Left lung (tissue), 10 donors: ENCODE measurements around the gene C11orf68. TPM values are rescaled to one million over a fixed set of nuclear protein-coding genes. Genes with fewer than 3 reads are reported as not detected.
A peak's percentile ranks its signal among the peaks of the same experiment; 100 is the strongest.

ENCODE experiments used
- ATAC-seq: fragments of 200-7000 bp; cut with Tn5 transposase; one replicate; pipeline ENCODE4 v1.9.1; 2020; ENCODE audit warnings: moderate library complexity
- DNase-seq, 4 donors: peaks; one replicate each; pipeline ENCODE4 v3.0.0-alpha.2; 2013 to 2020
- H3K27ac ChIP-seq, 2 donors: fragments of 200-600 bp; sonication (generic) in 1 of 2; one replicate each; pipeline versions ENCODE4 v1.5.0 to v1.8.0; 2020 to 2021
- H3K27me3 ChIP-seq, 2 donors: fragments of 200-600 bp; sonication (generic) in 1 of 2; one replicate each; pipeline versions ENCODE4 v1.5.0 to v1.8.0; 2020 to 2021
- H3K36me3 ChIP-seq, 2 donors: fragments of 200-600 bp; sonication (generic) in 1 of 2; one replicate each; pipeline versions ENCODE4 v1.5.0 to v1.8.0; 2020 to 2021
- H3K4me1 ChIP-seq, 2 donors: fragments of 200-600 bp; one replicate each; pipeline ENCODE4 v1.8.0; 2021
- H3K4me3 ChIP-seq, 2 donors: fragments of 200-600 bp; sonication (generic) in 1 of 2; one replicate each; pipeline versions ENCODE4 v1.5.0 to v1.8.0; 2020 to 2021; ENCODE audit warnings: mild to moderate bottlenecking in 1 of 2
- H3K9me3 ChIP-seq, 2 donors: fragments of 200-600 bp; sonication (generic) in 1 of 2; one replicate each; pipeline versions ENCODE4 v1.5.0 to v1.8.0; 2020 to 2021
- CTCF ChIP-seq, 2 donors: fragments of 200-600 bp; sonication (generic) in 1 of 2; IDR thresholded peaks; one replicate each; pipeline versions ENCODE4 v1.5.0 to v1.8.0; 2021; ENCODE audit warnings: antibody characterized with exemption in 2 of 2
- intact Hi-C, 2 donors: fragments of 100-400 bp; cut with DNase I; formaldehyde crosslinking; loops; one replicate each; pipeline versions ENCODE4 v1.11.2 to v1.14.2; 2022
- polyA plus RNA-seq, 6 donors: library from polyadenylated mRNA; unstranded; fragments of 120-200 nt; gene quantifications; one replicate each; pipeline ENCODE4 v1.2.1, GENCODE V29; 2013; ENCODE audit not compliant: insufficient read length in 6 of 6
- total RNA-seq, 2 donors: library from RNA; stranded (reverse); fragmentation: NEBNext Ultra II Directional; extraction: Animal tissue kit (Norgen Biotek cat#: 25700); gene quantifications; one replicate each; pipeline ENCODE4 v1.2.1, GENCODE V29; 2021
- donor health status: DM: no; HTN: yes; CAD: no.
- donor health status: DM: no; HTN: no; CAD: no.

Gene C11orf68
- total and polyA plus RNA-seq, 8 donors, result 29.6 to 36.9 (median 34.2) TPM

- DNase-seq (peak in 1 of 4 donors; percentile 20), ATAC-seq (no peak)
- Histone ChIP-seq H3K36me3 (peaks cover 0 to 49% of the 10 kb centered on the region in 2 donors), H3K4me1 (peaks cover 14 to 51% of the 10 kb centered on the region in 2 donors), H3K4me3 (no peak overlapping the region), H3K9me3 (no peaks in the 10 kb centered on the region), H3K27me3 (no peaks in the 10 kb centered on the region), H3K27ac (no peak overlapping the region)
- no peak for TF ChIP-seq CTCF (IDR thresholded peaks at IDR 0.05)
- intact Hi-C loops, result loop anchor here in 1 of 2 donors (10.0 kb wide), 1 partner anchor 99 kb away; no protein-coding TSS in a partner anchor
Measured at GRCh38 chr11:65885808-65886536, 32.9 kb downstream of the C11orf68 start.

DNA sequence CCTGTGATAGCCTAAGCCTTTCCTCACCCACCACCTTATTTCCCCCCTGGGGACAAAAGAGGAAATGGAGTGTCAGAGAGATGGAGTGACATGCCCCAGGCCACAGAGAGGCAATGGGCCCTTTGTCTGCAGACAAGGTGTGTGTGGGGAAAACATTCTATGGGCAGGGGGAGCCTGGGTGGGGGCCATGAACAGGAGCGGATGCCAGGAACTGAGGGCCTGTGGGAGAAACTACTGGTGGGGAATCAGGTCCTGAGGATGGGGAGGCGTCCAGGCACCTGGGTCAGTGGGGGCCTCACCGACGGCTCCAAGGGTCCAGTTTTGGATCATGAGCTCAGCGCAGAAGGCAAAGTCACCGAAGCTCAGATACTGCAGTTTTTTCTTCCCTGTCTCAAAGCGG, 33.6 kb downstream of the C11orf68 start:
- H3K9me3 ChIP-seq, result no peaks in the 10 kb centered on the region
- no peak for ATAC-seq
- H3K4me1 ChIP-seq, result peaks cover 14 to 49% of the 10 kb centered on the region in 2 donors
- H3K4me3 ChIP-seq, result no peak overlapping the region
- no peak overlapping the region for H3K27ac ChIP-seq
- peak in 1 of 4 donors; percentile 31 for DNase-seq
- intact Hi-C loops, result loop anchor here in 1 of 2 donors (10.0 kb wide), 1 partner anchor 100 kb away; no protein-coding TSS in a partner anchor
- no peaks in the 10 kb centered on the region for H3K27me3 ChIP-seq
- no peak for TF ChIP-seq CTCF (IDR thresholded peaks at IDR 0.05)
- H3K36me3 ChIP-seq, result peaks cover 0 to 49% of the 10 kb centered on the region in 2 donors

- H3K9me3 ChIP-seq, result no peaks in the 10 kb centered on the region
- DNase-seq, result peak in 3 of 4 donors; percentile 75 to 95 (median 82)
- peaks cover 9 to 48% of the 10 kb centered on the region in 2 donors for H3K4me1 ChIP-seq
- ATAC-seq, result peak; percentile 45
- H3K27ac ChIP-seq, result no peak overlapping the region
- no peak overlapping the region for H3K4me3 ChIP-seq
- H3K27me3 ChIP-seq, result no peaks in the 10 kb centered on the region
- peak; percentile 98 to 99 for TF ChIP-seq CTCF (IDR thresholded peaks at IDR 0.05)
- intact Hi-C loops, result loop anchor here in 1 of 2 donors (10.0 kb wide), 1 partner anchor 100 kb away; no protein-coding TSS in a partner anchor
- peaks cover 0 to 49% of the 10 kb centered on the region in 2 donors for H3K36me3 ChIP-seq
Measured at GRCh38 chr11:65884716-65885092, 34.2 kb downstream of the C11orf68 start.

GRCh38 chr11:65883786-65884715, 34.8 kb downstream of the C11orf68 start:
- no peaks in the 10 kb centered on the region for H3K9me3 ChIP-seq
- H3K4me3 ChIP-seq, result no peak overlapping the region
- TF ChIP-seq CTCF (IDR thresholded peaks at IDR 0.05), result no peak
- no peaks in the 10 kb centered on the region for H3K27me3 ChIP-seq
- intact Hi-C loops, result loop anchor here in 1 of 2 donors (10.0 kb wide), 1 partner anchor 101 kb away; no protein-coding TSS in a partner anchor
- peaks cover 0 to 49% of the 10 kb centered on the region in 2 donors for H3K36me3 ChIP-seq
- DNase-seq, result peak in 1 of 4 donors; percentile 57
- ATAC-seq, result no peak
- H3K27ac ChIP-seq, result no peak overlapping the region
- H3K4me1 ChIP-seq, result peaks cover 5 to 45% of the 10 kb centered on the region in 2 donors
